Calu3 (cell line): Measurements from ENCODE around the gene LMTK2. TPM values are rescaled to one million over a fixed set of nuclear protein-coding genes. Genes with fewer than 3 reads are reported as not detected.

Source experiments
- BruUV-seq: library from RNA; stranded (reverse); fragments of 400-500 nt; replicated peaks from 2 replicates; lab custom pipeline; 2021; lab: Mats Ljungman, UMichigan
- CTCF ChIA-PET: fragments of 300-600 bp; sonication (Branson Sonifier 250); formaldehyde crosslinking; loops from one replicate; lab custom pipeline; 2022; ENCODE audit warnings: antibody characterized with exemption; lab: Charles Lee
- DNase-seq: peaks from one replicate; pipeline ENCODE4 v3.0.0; 2022
- H3K27ac Mint-ChIP-seq: one replicate; pipeline ENCODE4 v1.8.0; 2022; ENCODE audit warnings: mixed read lengths; ENCODE audit not compliant: unreplicated experiment
- H3K27me3 Mint-ChIP-seq: one replicate; pipeline ENCODE4 v1.8.0; 2022; ENCODE audit warnings: mixed read lengths; ENCODE audit not compliant: unreplicated experiment
- H3K36me3 Mint-ChIP-seq: one replicate; pipeline ENCODE4 v1.8.0; 2022; ENCODE audit warnings: mild to moderate bottlenecking, moderate library complexity, mixed read lengths; ENCODE audit not compliant: insufficient read depth, unreplicated experiment
- H3K4me1 Mint-ChIP-seq: one replicate; pipeline ENCODE4 v1.8.0; 2022; ENCODE audit warnings: mild to moderate bottlenecking, low read depth, mixed read lengths; ENCODE audit not compliant: unreplicated experiment
- H3K4me3 Mint-ChIP-seq: one replicate; pipeline ENCODE4 v1.8.0; 2022; ENCODE audit warnings: mild to moderate bottlenecking, low read depth, moderate library complexity, mixed read lengths; ENCODE audit not compliant: unreplicated experiment
- H3K9me3 Mint-ChIP-seq: one replicate; pipeline ENCODE4 v1.8.0; 2022; ENCODE audit warnings: low read depth, mixed read lengths; ENCODE audit not compliant: unreplicated experiment
- CTCF ChIP-seq: fragments of 200-600 bp; IDR thresholded peaks from one replicate; pipeline ENCODE4 v1.8.0; 2022; ENCODE audit warnings: antibody characterized with exemption; ENCODE audit not compliant: unreplicated experiment
- intact Hi-C: fragments of 100-400 bp; cut with micrococcal nuclease; formaldehyde crosslinking; loops from one replicate; pipeline ENCODE4 v1.10.0; 2022; ENCODE audit not compliant: unreplicated experiment
- total RNA-seq: library from RNA; stranded (reverse); gene quantifications from 2 replicates; pipeline ENCODE4 v1.2.3, GENCODE V29; 2022

LMTK2 gene
- total RNA-seq, 1 experiment from 2014 or later, result 29.9 TPM

GRCh38 chr7:98178762-98179490 lies 72.3 kb downstream of the LMTK2 start:
- Mint-ChIP-seq H3K4me3 (no peak overlapping the region), H3K36me3 (peaks cover 4% of the 10 kb centered on the region), H3K27me3 (no peaks in the 10 kb centered on the region), H3K9me3 (no peaks in the 10 kb centered on the region), H3K4me1 (no peaks in the 10 kb centered on the region), H3K27ac (no peak overlapping the region)
- CTCF ChIA-PET, result no interaction called here
- intact Hi-C loops, result no loop called here
- no TSS peak for BruUV-seq
- DNase-seq, result no peak
- TF ChIP-seq CTCF, result no peak

DNA sequence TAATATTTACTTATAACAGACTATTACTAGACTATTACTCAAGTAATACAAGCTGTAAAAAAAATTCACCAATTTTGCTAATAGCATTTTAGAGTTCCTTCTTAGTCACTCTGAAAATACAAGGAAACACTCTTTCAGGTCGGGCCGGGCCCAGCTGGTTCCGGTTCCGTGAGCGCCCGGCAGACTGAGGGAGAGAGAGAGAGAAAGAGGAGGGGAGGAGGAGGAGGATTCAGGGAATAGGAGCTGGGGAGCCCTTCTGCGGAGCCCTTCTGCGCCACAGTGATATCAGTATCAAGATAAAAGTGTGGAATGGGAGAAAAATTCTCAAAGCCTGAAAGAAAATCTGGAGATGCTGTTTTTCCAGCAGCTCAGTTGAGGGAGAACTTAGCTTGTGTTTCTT lies 74.1 kb downstream of the LMTK2 start:
- intact Hi-C loops, result no loop called here
- Mint-ChIP-seq H3K27ac (no peak overlapping the region), H3K4me1 (no peaks in the 10 kb centered on the region), H3K36me3 (peaks cover 9% of the 10 kb centered on the region), H3K4me3 (no peak overlapping the region), H3K27me3 (no peaks in the 10 kb centered on the region), H3K9me3 (no peaks in the 10 kb centered on the region)
- BruUV-seq, result no TSS peak
- CTCF ChIA-PET, result no interaction called here
- no peak for DNase-seq
- no peak for TF ChIP-seq CTCF

DNA sequence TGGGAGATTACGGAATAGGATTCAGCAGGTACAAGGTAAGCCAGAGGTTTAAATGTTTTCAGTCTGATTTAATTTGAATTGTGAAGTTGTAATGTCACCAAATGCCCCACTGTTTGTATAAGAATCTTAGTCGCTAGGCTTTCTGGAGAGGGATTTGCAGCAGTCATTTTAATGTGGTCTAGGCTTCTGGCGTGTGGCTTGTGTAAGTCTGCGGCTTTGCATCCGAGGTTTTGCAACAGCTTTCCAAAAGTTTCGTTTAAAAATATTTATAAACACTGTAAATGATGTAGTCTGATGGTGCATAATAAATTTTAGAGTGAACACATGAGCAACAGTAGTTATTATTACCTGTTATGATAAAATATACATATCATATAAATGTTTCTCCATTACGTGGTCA lies 78.4 kb downstream of the LMTK2 start:
- Mint-ChIP-seq H3K27me3 (no peaks in the 10 kb centered on the region), H3K27ac (no peak overlapping the region), H3K9me3 (no peaks in the 10 kb centered on the region), H3K4me3 (no peak overlapping the region), H3K4me1 (no peaks in the 10 kb centered on the region), H3K36me3 (peaks cover 14% of the 10 kb centered on the region)
- no TSS peak for BruUV-seq
- CTCF ChIA-PET, result no interaction called here
- DNase-seq, result no peak
- intact Hi-C loops, result no loop called here
- no peak for TF ChIP-seq CTCF

DNA sequence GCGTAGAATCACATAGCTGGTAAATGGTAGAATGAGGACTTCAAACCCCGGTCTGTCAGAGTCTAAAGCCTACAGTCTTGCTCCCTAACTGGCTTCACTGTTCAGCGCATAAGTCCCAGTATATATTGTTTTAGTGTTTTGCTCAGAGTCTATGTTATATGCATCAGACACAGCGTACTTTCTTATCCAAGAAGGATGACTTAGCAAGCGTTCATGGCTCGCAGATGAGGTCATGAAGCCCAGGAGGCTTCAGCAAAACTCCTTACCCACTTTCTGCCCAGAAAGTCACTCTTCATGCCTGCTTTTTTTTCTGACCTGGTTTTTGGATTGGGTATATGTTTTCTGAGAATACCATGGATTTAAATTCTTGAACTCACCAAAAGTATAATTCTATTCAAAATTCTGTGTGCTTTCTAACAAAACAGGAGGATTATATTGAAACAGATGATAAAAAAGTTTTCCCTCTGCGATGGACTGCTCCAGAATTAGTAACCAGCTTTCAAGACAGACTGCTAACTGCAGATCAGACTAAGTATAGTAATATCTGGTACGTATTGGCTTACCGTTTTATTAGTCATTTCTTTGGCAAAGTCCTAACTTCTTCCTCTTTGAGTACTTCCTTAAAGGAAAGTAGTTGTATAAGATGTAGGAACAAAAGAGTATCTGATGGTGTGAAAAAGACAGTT lies 79.9 kb downstream of the LMTK2 start:
- DNase-seq, result no peak
- BruUV-seq, result no TSS peak
- H3K9me3 Mint-ChIP-seq, result no peaks in the 10 kb centered on the region
- H3K4me1 Mint-ChIP-seq, result no peaks in the 10 kb centered on the region
- no peak overlapping the region for H3K4me3 Mint-ChIP-seq
- intact Hi-C loops, result no loop called here
- TF ChIP-seq CTCF, result no peak
- H3K27ac Mint-ChIP-seq, result no peak overlapping the region
- no peaks in the 10 kb centered on the region for H3K27me3 Mint-ChIP-seq
- H3K36me3 Mint-ChIP-seq, result peaks cover 15% of the 10 kb centered on the region
- CTCF ChIA-PET, result no interaction called here
